Astrocyte of the spinal cord (primary cell): ENCODE data around the gene PPP1R9A.

Source experiments
- DNase-seq: peaks from one replicate; pipeline ENCODE4 v3.0.0; 2011; ENCODE audit warnings: low read depth, low spot score
- H3K4me3 ChIP-seq: 2 replicates; pipeline ENCODE4 v1.5.1; 2011; ENCODE audit warnings: low read depth, mild to moderate bottlenecking, low read length, moderate library complexity
- CTCF ChIP-seq: IDR thresholded peaks from 2 replicates; pipeline ENCODE4 v1.5.1; 2012; ENCODE audit warnings: low read depth, mild to moderate bottlenecking, low read length, inconsistent platforms
- in situ Hi-C: cut with HindIII; loops from 2 replicates; pipeline ENCODE4 v1.10.0; 2017; ENCODE audit warnings: low sequenced_read_pairs

Gene PPP1R9A

GRCh38 chr7:95190515-95190914 lies 283.1 kb downstream of the PPP1R9A start:
- peak; percentile 12 for TF ChIP-seq CTCF
- no peak overlapping the region for H3K4me3 ChIP-seq
- DNase-seq, result no peak
- in situ Hi-C loops, result no loop called here

DNA sequence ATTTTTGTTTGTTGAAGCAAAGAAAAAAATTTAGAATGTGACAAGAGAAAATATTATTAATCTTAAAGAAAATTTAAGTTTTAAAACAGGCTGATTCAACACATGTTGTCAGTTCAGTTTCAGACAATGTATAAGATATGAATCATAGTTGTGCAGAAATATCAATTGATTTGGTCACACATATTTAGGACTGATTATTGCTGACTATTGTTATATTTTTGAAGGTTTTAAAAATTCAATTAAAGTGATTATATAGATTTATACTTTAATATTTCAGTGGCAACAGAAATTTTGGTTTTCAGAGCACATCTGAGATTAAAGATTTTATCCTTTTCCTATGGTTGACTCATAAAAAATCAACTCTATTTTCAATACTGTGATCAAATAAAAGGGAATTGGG lies 284.4 kb downstream of the PPP1R9A start:
- in situ Hi-C loops, result no loop called here
- H3K4me3 ChIP-seq, result no peak overlapping the region
- no peak for TF ChIP-seq CTCF
- DNase-seq, result no peak

- no peak for TF ChIP-seq CTCF
- in situ Hi-C loops, result no loop called here
- DNase-seq, result no peak
- H3K4me3 ChIP-seq, result no peak overlapping the region
Measured at GRCh38 chr7:95198863-95199262, 291.5 kb downstream of the PPP1R9A start.

- in situ Hi-C loops, result no loop called here
- no peak overlapping the region for H3K4me3 ChIP-seq
- TF ChIP-seq CTCF, result peak; percentile 89
- peak; percentile 69 for DNase-seq
Measured at GRCh38 chr7:95199779-95200558, 292.6 kb downstream of the PPP1R9A start.

DNA sequence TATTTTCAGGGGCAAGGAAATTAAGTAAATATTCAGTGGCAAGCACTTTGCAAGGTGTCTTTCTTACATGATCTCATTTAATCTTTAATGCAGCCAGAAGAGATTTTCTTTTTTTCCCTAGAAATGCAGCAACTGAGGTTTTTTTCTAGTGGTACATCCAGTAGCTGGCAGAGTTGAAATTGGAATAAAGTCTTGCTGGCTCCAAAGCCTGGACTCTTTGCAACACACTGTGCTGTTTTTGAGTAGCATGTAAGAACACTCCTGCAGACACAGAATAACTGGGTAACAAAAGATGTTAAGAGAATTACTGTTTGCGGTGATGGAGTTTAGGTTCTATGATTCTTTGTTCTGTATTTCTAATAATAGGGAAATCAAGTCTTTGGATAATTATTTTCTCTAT lies 293.3 kb downstream of the PPP1R9A start:
- no peak overlapping the region for H3K4me3 ChIP-seq
- no peak for DNase-seq
- in situ Hi-C loops, result no loop called here
- TF ChIP-seq CTCF, result no peak

DNA sequence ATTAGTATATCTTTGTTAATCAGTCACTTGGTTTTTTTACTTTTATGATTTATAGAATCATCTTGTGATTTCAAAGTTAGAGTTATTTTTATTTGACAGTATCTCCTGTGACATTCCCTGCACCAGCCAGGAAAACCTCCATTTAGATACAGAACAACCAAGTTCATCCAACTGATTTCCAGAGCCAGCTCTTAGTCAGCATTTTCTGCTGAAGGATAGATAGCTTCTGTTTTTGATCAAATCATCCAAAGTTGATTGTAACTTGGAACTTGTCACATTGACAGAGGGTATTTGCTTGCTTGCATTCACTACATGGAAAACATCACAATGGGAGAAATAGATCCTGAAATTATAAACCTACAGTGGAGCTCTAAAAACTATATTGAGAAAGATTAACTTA lies 294.3 kb downstream of the PPP1R9A start:
- no peak for DNase-seq
- in situ Hi-C loops, result no loop called here
- no peak overlapping the region for H3K4me3 ChIP-seq
- no peak for TF ChIP-seq CTCF

DNA sequence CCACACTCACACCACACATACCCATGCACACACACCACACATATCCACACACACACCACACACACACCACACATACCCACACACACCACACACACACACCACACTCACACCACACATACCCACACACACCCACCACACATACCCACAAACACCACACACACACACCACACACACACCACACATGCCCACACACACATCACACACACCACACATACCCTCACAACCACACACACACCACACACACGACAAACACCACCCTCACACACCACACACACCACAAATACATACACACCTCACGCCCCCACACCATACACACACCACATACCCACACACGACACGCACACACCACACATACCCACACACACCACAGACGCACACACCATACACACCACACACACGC lies 297.2 kb downstream of the PPP1R9A start:
- H3K4me3 ChIP-seq, result no peak overlapping the region
- DNase-seq, result no peak
- in situ Hi-C loops, result no loop called here

More for the DNA sequence above, 297.2 kb downstream of the PPP1R9A start:
- TF ChIP-seq CTCF, result no peak
